SK-N-SH (cell line): ENCODE results near the gene ADD3. TPM values are rescaled to one million over a fixed set of nuclear protein-coding genes. Genes with fewer than 3 reads are reported as not detected.

Source experiments
- CTCF ChIA-PET: fragments of 300-600, 350-600 bp; formaldehyde crosslinking; extraction: SDS; loops from one replicate; lab custom pipeline; 2021; lab: Yijun Ruan, JAX
- POLR2A ChIA-PET: fragments of 350-600 bp; sonication (Branson Sonifier 250); formaldehyde crosslinking; extraction: SDS; loops from one replicate; lab custom pipeline; 2020; ENCODE audit warnings: antibody characterized with exemption, inconsistent platforms; lab: Yijun Ruan, JAX
- DNase-seq: peaks from one replicate; pipeline ENCODE4 v3.0.0; 2012
- H2AFZ ChIP-seq: fragments of 200-600 bp; sonication (generic); 2 replicates; pipeline ENCODE4 v1.8.1; 2016; ENCODE audit warnings: antibody characterized with exemption, mild to moderate bottlenecking, low read depth
- H3F3A ChIP-seq: fragments of 200-600 bp; sonication (generic); replicated peaks from 2 replicates; pipeline ENCODE3; 2016; ENCODE audit warnings: antibody characterized with exemption, mild to moderate bottlenecking; ENCODE audit not compliant: insufficient read depth
- H3K27ac ChIP-seq, 2 experiments: fragments of 200-500 bp in 1 of 2; fragments of 200-600 bp in 1 of 2; sonication (Bioruptor generic) in 1 of 2; sonication (generic), shearing (Covaris generic) in 1 of 2; 2 replicates each; pipeline versions ENCODE4 v1.5.1 to v1.6.1; 2014 to 2016; ENCODE audit warnings: low read depth in 2 of 2, inconsistent platforms in 1 of 2, low read length in 1 of 2, mild to moderate bottlenecking in 1 of 2, mixed read lengths in 1 of 2
- H3K27me3 ChIP-seq: fragments of 200-600 bp; sonication (generic), shearing (Covaris generic); 2 replicates; pipeline ENCODE4 v1.6.1; 2016; ENCODE audit warnings: mixed run types; ENCODE audit not compliant: insufficient read depth
- H3K36me3 ChIP-seq, 2 experiments: fragments of 200-500 bp in 1 of 2; fragments of 200-600 bp in 1 of 2; sonication (Bioruptor generic) in 1 of 2; sonication (generic) in 1 of 2; replicated peaks in 1 of 2; 2 replicates each; pipeline versions ENCODE3 to v1.5.1; 2014 to 2016; ENCODE audit warnings: low read length in 1 of 2, mild to moderate bottlenecking in 1 of 2; ENCODE audit not compliant: insufficient read depth in 2 of 2, control insufficient read depth in 1 of 2
- H3K4me1 ChIP-seq, 2 experiments: fragments of 200-500 bp in 1 of 2; fragments of 200-600 bp in 1 of 2; sonication (Bioruptor generic) in 1 of 2; sonication (generic), shearing (Covaris generic) in 1 of 2; 2 replicates each; pipeline versions ENCODE4 v1.5.1 to v1.6.1; 2014 to 2016; ENCODE audit warnings: low read depth in 1 of 2, low read length in 1 of 2, mixed run types in 1 of 2; ENCODE audit not compliant: insufficient read depth in 2 of 2, control insufficient read depth in 1 of 2
- H3K4me2 ChIP-seq: fragments of 200-600 bp; sonication (generic), shearing (Covaris generic); 2 replicates; pipeline ENCODE4 v1.6.1; 2017; ENCODE audit warnings: mixed run types
- H3K4me3 ChIP-seq, 2 experiments: fragments of 200-500 bp in 1 of 2; fragments of 200-600 bp in 1 of 2; sonication (Bioruptor generic) in 1 of 2; sonication (generic), shearing (Covaris generic) in 1 of 2; 2 replicates each; pipeline versions ENCODE4 v1.5.1 to v1.8.1; 2014 to 2016; ENCODE audit warnings: low read depth in 2 of 2, inconsistent platforms in 1 of 2, low read length in 1 of 2, mild to moderate bottlenecking in 1 of 2, mixed read lengths in 1 of 2, moderate library complexity in 1 of 2
- H3K79me2 ChIP-seq: fragments of 200-600 bp; sonication (generic); 2 replicates; pipeline ENCODE4 v1.8.1; 2017; ENCODE audit warnings: mild to moderate bottlenecking; ENCODE audit not compliant: insufficient read depth
- H3K9ac ChIP-seq: fragments of 200-600 bp; sonication (generic); 2 replicates; pipeline ENCODE4 v1.6.1; 2017; ENCODE audit warnings: mixed run types
- H3K9me2 ChIP-seq: fragments of 200-600 bp; sonication (generic); 2 replicates; pipeline ENCODE4 v1.6.1; 2017; ENCODE audit warnings: mixed run types
- H3K9me3 ChIP-seq: fragments of 200-600 bp; sonication (generic); 2 replicates; pipeline ENCODE4 v1.6.1; 2017; ENCODE audit warnings: mixed run types, mild to moderate bottlenecking, moderate library complexity
- H4K20me1 ChIP-seq: fragments of 200-600 bp; sonication (generic); 2 replicates; pipeline ENCODE4 v1.6.1; 2017; ENCODE audit warnings: mild to moderate bottlenecking, mixed run types; ENCODE audit not compliant: insufficient read depth
- CTCF ChIP-seq: fragments of 200-600 bp; sonication (generic); IDR thresholded peaks from 2 replicates; pipeline ENCODE4 v1.6.1; 2017; ENCODE audit warnings: antibody characterized with exemption, mild to moderate bottlenecking, moderate library complexity
- FOSL2 ChIP-seq: IDR thresholded peaks from 2 replicates; pipeline ENCODE4 v1.4.0; 2012; ENCODE audit warnings: low read depth, mild to moderate bottlenecking, moderate library complexity, borderline replicate concordance
- FOXJ3 ChIP-seq: sonication (generic); formaldehyde crosslinking; IDR thresholded peaks from 2 replicates; pipeline ENCODE4 v1.5.1; 2020; ENCODE audit warnings: mild to moderate bottlenecking, missing genetic modification reagents
- GABPA ChIP-seq: IDR thresholded peaks from 2 replicates; pipeline ENCODE4 v1.4.0; 2012; ENCODE audit warnings: low read depth, mild to moderate bottlenecking
- JUND ChIP-seq: IDR thresholded peaks from 2 replicates; pipeline ENCODE4 v1.4.0; 2012
- MAX ChIP-seq: IDR thresholded peaks from 2 replicates; pipeline ENCODE4 v1.4.0; 2012; ENCODE audit warnings: low read depth
- MXI1 ChIP-seq: IDR thresholded peaks from 2 replicates; pipeline ENCODE4 v1.6.1; 2012; ENCODE audit warnings: mild to moderate bottlenecking, low read depth, low read length, improper control_type of control experiment
- NFIC ChIP-seq: IDR thresholded peaks from 2 replicates; pipeline ENCODE4 v1.4.0; 2012; ENCODE audit warnings: borderline replicate concordance
- REST ChIP-seq: IDR thresholded peaks from 2 replicates; pipeline ENCODE4 v1.6.1; 2012; ENCODE audit warnings: mild to moderate bottlenecking, low read depth, low read length, moderate library complexity
- RFX5 ChIP-seq: IDR thresholded peaks from 2 replicates; pipeline ENCODE4 v1.6.1; 2012; ENCODE audit warnings: mild to moderate bottlenecking, improper control_type of control experiment, low read length
- SMC3 ChIP-seq: IDR thresholded peaks from 2 replicates; pipeline ENCODE4 v1.6.1; 2012; ENCODE audit warnings: low read depth, low read length, improper control_type of control experiment
- USF1 ChIP-seq: IDR thresholded peaks from 2 replicates; pipeline ENCODE4 v1.4.0; 2012; ENCODE audit warnings: low read depth, borderline replicate concordance
- USF2 ChIP-seq: fragments of 150-350 bp; IDR thresholded peaks from 2 replicates; pipeline ENCODE4 v1.6.1; 2017; ENCODE audit warnings: antibody characterized with exemption, low read length, low read depth, borderline replicate concordance
- WGBS: methylation state at CpG from one replicate; pipeline ENCODE4 v1.1.6; 2017; ENCODE audit warnings: low lambda C conversion rate; 5-methylcytosine and 5-hydroxymethylcytosine counted together
- polyA plus RNA-seq, 3 experiments: library from polyadenylated mRNA; depleted of rRNA; stranded (reverse); fragments of >200 nt; gene quantifications; 2 replicates each; pipeline ENCODE4 v1.2.3, GENCODE V29; 2012

The ADD3 gene
- polyA plus RNA-seq, 1 of the 3 experiments (the other 2 are of a cell fraction): 27.6 TPM

- POLR2A ChIA-PET: no interaction called here
- H4K20me1 ChIP-seq: no peaks in the 10 kb centered on the region
- H3K9me2 ChIP-seq: no peaks in the 10 kb centered on the region
- H3K4me2 ChIP-seq: no peak overlapping the region
- 83% methylated on average over 5 of the region's 6 CpGs for WGBS
- H3K4me1 ChIP-seq: peaks cover 0 to 13% of the 10 kb centered on the region in 2 experiments; a peak in 1 of 4 replicates
- H3K27me3 ChIP-seq: no peaks in the 10 kb centered on the region
- TF ChIP-seq NFIC: no peak
- no peak for TF ChIP-seq CTCF
- TF ChIP-seq, all 33 proteins: peak for 0
- Histone ChIP-seq H3K9ac (no peak overlapping the region), H3K27ac (no peak overlapping the region), H3K36me3 (no peaks in the 10 kb centered on the region), H2AFZ (no peak overlapping the region), H3K4me3 (no peak overlapping the region), H3K79me2 (no peaks in the 10 kb centered on the region), H3K9me3 (no peaks in the 10 kb centered on the region), H3F3A (no peaks in the 10 kb centered on the region)
- CTCF ChIA-PET: interaction anchor here (0.6 kb wide), 1 partner anchor 288 kb away, joined by 3 read pairs; no protein-coding TSS in a partner anchor
- DNase-seq: no peak
Measured at GRCh38 chr10:110150981-110151380, 143.2 kb downstream of the ADD3 start.

- Histone ChIP-seq H3K27me3 (no peaks in the 10 kb centered on the region), H2AFZ (no peak overlapping the region), H3F3A (no peaks in the 10 kb centered on the region), H3K4me3 (no peak overlapping the region), H3K27ac (no peak overlapping the region), H3K4me1 (peaks cover 0 to 13% of the 10 kb centered on the region in 2 experiments; a peak in 1 of 4 replicates), H3K9ac (no peak overlapping the region), H4K20me1 (no peaks in the 10 kb centered on the region), H3K9me3 (no peaks in the 10 kb centered on the region), H3K4me2 (no peak overlapping the region), H3K36me3 (no peaks in the 10 kb centered on the region), H3K9me2 (no peaks in the 10 kb centered on the region), H3K79me2 (no peaks in the 10 kb centered on the region)
- WGBS: 75% methylated on average over 7 of the region's 8 CpGs
- ChIA-PET CTCF (interaction anchor here (0.8 kb wide), 1 partner anchor 12 kb away, joined by 3 read pairs; no protein-coding TSS in a partner anchor), POLR2A (no interaction called here)
- no peak for TF ChIP-seq USF2
- TF ChIP-seq RFX5: no peak
- TF ChIP-seq CTCF: no peak
- no peak for TF ChIP-seq NFIC
- TF ChIP-seq MXI1: no peak
- no peak for TF ChIP-seq USF1
- no peak for TF ChIP-seq GABPA
- no peak for TF ChIP-seq FOSL2
- TF ChIP-seq SMC3: no peak
- TF ChIP-seq FOXJ3: no peak
- TF ChIP-seq MAX: no peak
- TF ChIP-seq JUND: no peak
- no peak for TF ChIP-seq REST
- no peak for DNase-seq
Measured at GRCh38 chr10:110151467-110151866, 143.7 kb downstream of the ADD3 start.
